ENCODE measurements around the gene FANCC. TPM values are rescaled to one million over a fixed set of nuclear protein-coding genes. Genes with fewer than 3 reads are reported as not detected.

Gene FANCC
- total RNA-seq, 1 experiment from 2014 or later: 14.5 TPM

- no peak overlapping the region for H3K4me3 Mint-ChIP-seq (ENCODE audit: low read depth, unreplicated experiment)
- BruUV-seq (replicated peaks): no TSS peak
These were observed 245.6 kb downstream of the FANCC start for GRCh38 chr9:95071925-95072324.

DNA sequence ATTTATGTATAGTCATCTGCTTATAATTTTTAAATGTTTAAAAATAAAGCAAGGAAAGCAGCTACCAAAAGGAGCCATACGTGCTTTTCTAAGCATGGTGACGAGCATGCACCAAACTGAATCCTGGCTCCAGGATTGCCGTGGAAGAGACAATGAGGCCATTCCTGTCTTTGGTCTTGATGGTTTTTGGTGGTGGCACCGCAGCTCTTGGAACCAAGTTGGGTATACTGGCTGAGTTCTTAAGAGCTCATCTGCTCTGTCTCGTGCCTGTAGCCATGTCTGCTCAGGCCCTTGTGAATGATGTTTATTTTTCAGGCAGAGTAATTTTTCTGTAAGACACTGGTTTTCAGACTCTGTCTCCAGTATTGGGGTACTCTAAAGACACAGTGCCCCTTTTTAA, 246.1 kb downstream of the FANCC start:
- CTCF ChIA-PET: no interaction called here
- Mint-ChIP-seq H3K9me3 (ENCODE audit: low read depth, unreplicated experiment) (no peaks in the 10 kb centered on the region), H3K27ac (ENCODE audit: unreplicated experiment) (no peak overlapping the region), H3K36me3 (ENCODE audit: insufficient read depth, unreplicated experiment) (peaks cover 46% of the 10 kb centered on the region), H3K4me3 (ENCODE audit: low read depth, unreplicated experiment) (no peak overlapping the region), H3K27me3 (ENCODE audit: unreplicated experiment) (no peaks in the 10 kb centered on the region), H3K4me1 (ENCODE audit: low read depth, unreplicated experiment) (peaks cover 7% of the 10 kb centered on the region)
- intact Hi-C loops (cut with micrococcal nuclease; ENCODE audit: unreplicated experiment): no loop called here
- no TSS peak for BruUV-seq (replicated peaks)
- DNase-seq: no peak
- TF ChIP-seq CTCF (IDR thresholded peaks at IDR 0.05; ENCODE audit: unreplicated experiment): no peak

More at GRCh38 chr9:95071925-95072324, 245.6 kb downstream of the FANCC start:
- Mint-ChIP-seq H3K4me1 (ENCODE audit: low read depth, unreplicated experiment) (peaks cover 10% of the 10 kb centered on the region), H3K27me3 (ENCODE audit: unreplicated experiment) (no peaks in the 10 kb centered on the region), H3K36me3 (ENCODE audit: insufficient read depth, unreplicated experiment) (peaks cover 46% of the 10 kb centered on the region), H3K9me3 (ENCODE audit: low read depth, unreplicated experiment) (no peaks in the 10 kb centered on the region), H3K27ac (ENCODE audit: unreplicated experiment) (no peak overlapping the region)
- DNase-seq: no peak
- no peak for TF ChIP-seq CTCF (IDR thresholded peaks at IDR 0.05; ENCODE audit: unreplicated experiment)
- intact Hi-C loops (cut with micrococcal nuclease; ENCODE audit: unreplicated experiment): no loop called here
- CTCF ChIA-PET: interaction anchor here (1.1 kb wide), 1 partner anchor 27 kb away, joined by 3 read pairs; no protein-coding TSS in a partner anchor

GRCh38 chr9:95070549-95071021, 246.9 kb downstream of the FANCC start:
- Mint-ChIP-seq H3K27me3 (ENCODE audit: unreplicated experiment) (no peaks in the 10 kb centered on the region), H3K36me3 (ENCODE audit: insufficient read depth, unreplicated experiment) (peaks cover 53% of the 10 kb centered on the region), H3K27ac (ENCODE audit: unreplicated experiment) (no peak overlapping the region), H3K4me1 (ENCODE audit: low read depth, unreplicated experiment) (peaks cover 7% of the 10 kb centered on the region), H3K4me3 (ENCODE audit: low read depth, unreplicated experiment) (no peak overlapping the region), H3K9me3 (ENCODE audit: low read depth, unreplicated experiment) (no peaks in the 10 kb centered on the region)
- CTCF ChIA-PET: no interaction called here
- intact Hi-C loops (cut with micrococcal nuclease; ENCODE audit: unreplicated experiment): no loop called here
- no peak for DNase-seq
- BruUV-seq (replicated peaks): no TSS peak
- TF ChIP-seq CTCF (IDR thresholded peaks at IDR 0.05; ENCODE audit: unreplicated experiment): no peak

GRCh38 chr9:95067897-95068296, 249.6 kb downstream of the FANCC start:
- no peaks in the 10 kb centered on the region for H3K27me3 Mint-ChIP-seq (ENCODE audit: unreplicated experiment)
- no peak for DNase-seq
- intact Hi-C loops (cut with micrococcal nuclease; ENCODE audit: unreplicated experiment): no loop called here
- CTCF ChIA-PET: no interaction called here
- no TSS peak for BruUV-seq (replicated peaks)
- H3K27ac Mint-ChIP-seq (ENCODE audit: unreplicated experiment): no peak overlapping the region
- no peak for TF ChIP-seq CTCF (IDR thresholded peaks at IDR 0.05; ENCODE audit: unreplicated experiment)
- H3K36me3 Mint-ChIP-seq (ENCODE audit: insufficient read depth, unreplicated experiment): peaks cover 60% of the 10 kb centered on the region
- H3K4me3 Mint-ChIP-seq (ENCODE audit: low read depth, unreplicated experiment): no peak overlapping the region
- H3K9me3 Mint-ChIP-seq (ENCODE audit: low read depth, unreplicated experiment): no peaks in the 10 kb centered on the region
- peaks cover 18% of the 10 kb centered on the region for H3K4me1 Mint-ChIP-seq (ENCODE audit: low read depth, unreplicated experiment)
